Karpas-422 (cell line): Measurements from ENCODE around the gene GLP2R. TPM values are rescaled to one million over a fixed set of nuclear protein-coding genes. Genes with fewer than 3 reads are reported as not detected.

Experiments
- DNase-seq: peaks from one replicate; pipeline ENCODE4 v3.0.0-alpha.2; 2015
- H2AFZ ChIP-seq: fragments of 200-600 bp; sonication (generic); 2 replicates; pipeline ENCODE4 v1.6.1; 2014; ENCODE audit warnings: antibody characterized with exemption, low read length, mixed read lengths
- H3K27ac ChIP-seq: fragments of 200-600 bp; sonication (generic); 2 replicates; pipeline ENCODE4 v1.5.1; 2014; ENCODE audit warnings: mild to moderate bottlenecking, low read length, moderate library complexity
- H3K27me3 ChIP-seq: fragments of 200-600 bp; sonication (generic); 2 replicates; pipeline ENCODE4 v1.6.1; 2014; ENCODE audit warnings: low read length, mixed read lengths
- H3K36me3 ChIP-seq: fragments of 200-600 bp; sonication (generic); 2 replicates; pipeline ENCODE4 v1.6.1; 2014; ENCODE audit warnings: low read length, mixed read lengths; ENCODE audit not compliant: insufficient read depth
- H3K4me1 ChIP-seq: fragments of 200-600 bp; sonication (generic); 2 replicates; pipeline ENCODE4 v1.6.1; 2014; ENCODE audit warnings: mild to moderate bottlenecking, low read length, mixed read lengths
- H3K4me2 ChIP-seq: fragments of 200-600 bp; sonication (generic); 2 replicates; pipeline ENCODE4 v1.6.1; 2014; ENCODE audit warnings: low read length, low read depth, mild to moderate bottlenecking; ENCODE audit not compliant: poor library complexity, severe bottlenecking
- H3K4me3 ChIP-seq: fragments of 200-600 bp; sonication (generic); 2 replicates; pipeline ENCODE4 v1.5.1; 2014; ENCODE audit warnings: mild to moderate bottlenecking, antibody characterized with exemption, low read length, mixed read lengths
- H3K79me2 ChIP-seq: fragments of 200-600 bp; sonication (generic); 2 replicates; pipeline ENCODE4 v1.6.1; 2014; ENCODE audit warnings: mild to moderate bottlenecking, low read length, mixed read lengths
- H3K9ac ChIP-seq: fragments of 200-600 bp; sonication (generic); 2 replicates; pipeline ENCODE4 v1.6.0; 2014; ENCODE audit warnings: low read length
- H3K9me2 ChIP-seq: fragments of 200-600 bp; sonication (generic), shearing (Covaris generic); replicated peaks from 2 replicates; pipeline ENCODE4 v1.6.0; 2014; ENCODE audit warnings: mild to moderate bottlenecking, low read length, moderate library complexity; ENCODE audit not compliant: insufficient read depth
- H3K9me3 ChIP-seq: fragments of 300-700, 200-600 bp; sonication (generic); 2 replicates; pipeline ENCODE4 v1.6.1; 2014; ENCODE audit warnings: low read length, mixed read lengths
- H4K20me1 ChIP-seq: fragments of 200-600 bp; sonication (generic); 2 replicates; pipeline ENCODE4 v1.6.1; 2014; ENCODE audit warnings: mild to moderate bottlenecking, antibody characterized with exemption, low read length, low read depth; ENCODE audit not compliant: insufficient read depth
- total RNA-seq: library from RNA; depleted of rRNA; stranded (reverse); fragments of >200 nt; shearing (Covaris generic); gene quantifications from 2 replicates; pipeline ENCODE4 v1.2.3, GENCODE V29; 2014; ENCODE audit warnings: low replicate concordance

GLP2R gene
- total RNA-seq, 1 experiment from 2014 or later, result not detected

DNA sequence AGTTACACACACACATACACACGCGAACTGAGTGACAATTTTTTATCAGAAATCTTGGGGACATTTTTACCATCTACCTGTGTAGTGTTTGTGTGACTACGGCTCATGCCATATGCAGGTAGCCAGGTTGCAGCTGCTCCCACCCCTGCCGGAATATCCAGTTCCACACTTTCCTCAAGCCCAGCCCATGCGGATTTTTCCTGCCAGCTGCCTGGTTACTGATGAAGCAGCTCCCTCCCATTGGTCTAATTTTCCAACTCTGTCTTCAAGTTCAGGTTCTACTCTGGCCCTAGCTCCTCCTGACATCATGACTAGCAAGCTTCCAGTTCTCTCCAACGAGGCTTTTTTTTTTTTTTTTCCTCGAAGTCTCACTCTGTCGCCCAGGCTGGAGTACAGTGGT is 8.6 kb upstream of the GLP2R start:
- Histone ChIP-seq H4K20me1 (no peaks in the 10 kb centered on the region), H3K9me3 (no peaks in the 10 kb centered on the region), H3K4me2 (no peak overlapping the region), H3K4me1 (no peaks in the 10 kb centered on the region), H2AFZ (no peak overlapping the region), H3K9ac (no peak overlapping the region), H3K9me2 (no peaks in the 10 kb centered on the region), H3K27me3 (no peaks in the 10 kb centered on the region), H3K79me2 (no peaks in the 10 kb centered on the region), H3K36me3 (no peaks in the 10 kb centered on the region), H3K4me3 (no peak overlapping the region), H3K27ac (no peak overlapping the region)
- no peak for DNase-seq

DNA sequence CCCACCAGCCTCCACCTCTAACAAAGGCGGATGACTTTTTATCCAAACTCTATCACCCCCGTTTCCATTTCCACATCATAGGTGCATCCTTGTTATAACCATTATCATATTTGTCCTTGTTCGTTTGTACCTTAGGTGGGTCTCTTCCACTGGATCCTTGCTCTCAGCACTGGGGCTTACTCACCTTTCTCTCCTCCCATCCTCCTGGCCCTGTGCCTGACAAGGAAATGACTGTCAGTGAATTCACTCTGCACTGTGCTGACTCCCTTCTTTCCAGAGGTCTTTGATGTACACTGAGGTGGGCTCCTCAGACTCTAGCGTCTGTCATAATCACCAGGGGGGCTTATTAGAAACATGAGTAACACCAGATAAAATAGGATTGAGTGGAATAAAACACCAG is 7.0 kb upstream of the GLP2R start:
- no peak for DNase-seq
- no peak overlapping the region for H3K4me2 ChIP-seq
- H3K36me3 ChIP-seq, result no peaks in the 10 kb centered on the region
- H3K79me2 ChIP-seq, result no peaks in the 10 kb centered on the region
- no peak overlapping the region for H3K4me3 ChIP-seq
- no peaks in the 10 kb centered on the region for H3K9me3 ChIP-seq
- H3K9ac ChIP-seq, result no peak overlapping the region
- H3K27ac ChIP-seq, result no peak overlapping the region
- H3K27me3 ChIP-seq, result no peaks in the 10 kb centered on the region
- no peaks in the 10 kb centered on the region for H3K9me2 ChIP-seq
- H2AFZ ChIP-seq, result no peak overlapping the region
- no peaks in the 10 kb centered on the region for H4K20me1 ChIP-seq
- H3K4me1 ChIP-seq, result no peaks in the 10 kb centered on the region

DNA sequence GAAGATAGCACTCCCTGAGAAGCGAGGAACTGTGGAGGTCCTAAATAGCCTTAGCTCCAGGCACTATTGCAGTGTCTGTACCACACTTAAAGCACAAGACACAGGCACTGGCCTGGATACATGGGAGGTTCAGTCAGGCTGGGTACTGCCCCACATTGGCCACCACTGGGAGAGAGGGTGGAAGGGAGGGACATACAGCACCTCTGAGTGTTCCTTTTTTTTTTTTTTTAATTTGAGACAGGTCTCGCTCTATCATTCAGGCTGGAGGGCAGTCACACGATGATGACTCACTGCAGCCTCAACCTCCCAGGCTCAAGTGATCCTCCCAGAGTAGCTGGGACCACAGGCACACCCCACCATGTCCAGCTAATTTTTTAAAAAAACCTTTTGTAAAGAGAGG is 5.3 kb upstream of the GLP2R start:
- Histone ChIP-seq H3K4me3 (no peak overlapping the region), H3K9me2 (no peaks in the 10 kb centered on the region), H3K4me1 (no peaks in the 10 kb centered on the region), H3K9ac (no peak overlapping the region), H4K20me1 (no peaks in the 10 kb centered on the region), H3K36me3 (no peaks in the 10 kb centered on the region), H3K4me2 (no peak overlapping the region), H3K27ac (no peak overlapping the region), H3K27me3 (no peaks in the 10 kb centered on the region), H3K79me2 (no peaks in the 10 kb centered on the region), H3K9me3 (no peaks in the 10 kb centered on the region), H2AFZ (no peak overlapping the region)
- DNase-seq, result no peak

DNA sequence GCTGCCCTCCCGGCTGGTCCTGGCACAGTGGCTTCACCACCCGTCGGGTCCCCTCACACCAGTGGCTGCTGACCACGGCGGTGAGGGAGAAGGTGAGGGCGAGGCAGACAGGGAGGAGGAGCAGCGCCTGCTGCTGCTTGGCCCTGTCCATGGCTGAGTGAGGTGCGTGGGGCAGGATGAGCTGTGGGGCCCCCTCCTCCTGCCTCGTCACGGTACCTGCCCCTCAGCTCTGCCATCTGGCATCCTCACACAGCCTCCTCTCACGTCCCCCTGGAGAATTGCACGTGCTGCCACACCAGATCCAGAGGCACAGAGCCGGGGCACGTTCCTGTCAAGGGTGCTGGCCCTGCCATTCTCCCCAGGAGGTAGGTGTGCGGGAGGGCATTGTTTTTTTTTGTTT is 3.8 kb upstream of the GLP2R start, which contains the start of gene GSG1L2:
Gene GSG1L2 (minus strand): TSS at position 159 of the 400 bp plus-strand sequence. CDS start 8 bp downstream, at position 151.
- no peaks in the 10 kb centered on the region for H3K79me2 ChIP-seq
- no peak for DNase-seq
- H4K20me1 ChIP-seq, result no peaks in the 10 kb centered on the region
- no peaks in the 10 kb centered on the region for H3K9me3 ChIP-seq
- H3K27ac ChIP-seq, result no peak within 1 kb of the TSS
- H3K27me3 ChIP-seq, result no peaks in the 10 kb centered on the region
- H3K9me2 ChIP-seq, result no peaks in the 10 kb centered on the region
- H3K4me3 ChIP-seq, result no peak within 1 kb of the TSS
- no peak within 1 kb of the TSS for H2AFZ ChIP-seq
- no peak within 1 kb of the TSS for H3K4me2 ChIP-seq
- H3K4me1 ChIP-seq, result no peaks in the 10 kb centered on the region
- H3K9ac ChIP-seq, result no peak within 1 kb of the TSS
- no peaks in the 10 kb centered on the region for H3K36me3 ChIP-seq

DNA sequence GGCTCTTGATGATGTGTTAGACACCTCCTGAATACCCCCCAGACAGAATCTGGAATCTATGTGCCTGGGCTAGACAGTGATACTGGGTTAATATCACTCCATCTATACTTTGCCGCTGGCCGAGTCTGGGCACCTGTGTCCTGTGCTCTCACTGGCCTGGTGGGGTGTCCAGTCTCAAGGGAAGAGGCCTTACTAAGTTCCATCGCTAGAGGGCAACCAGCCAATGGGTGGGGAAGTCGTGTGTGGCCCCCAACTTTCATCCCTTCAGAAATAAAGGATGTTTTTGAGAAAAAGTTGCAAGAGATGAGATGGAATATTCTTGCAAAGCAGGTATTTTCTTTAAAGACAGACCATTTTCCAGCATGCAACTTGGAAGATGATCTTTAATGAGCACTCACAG is 1.6 kb upstream of the GLP2R start:
- no peak for DNase-seq
- Histone ChIP-seq H3K9me2 (no peaks in the 10 kb centered on the region), H3K4me3 (no peak overlapping the region), H3K9ac (no peak overlapping the region), H4K20me1 (no peaks in the 10 kb centered on the region), H3K4me2 (no peak overlapping the region), H3K27ac (no peak overlapping the region), H3K9me3 (no peaks in the 10 kb centered on the region), H3K4me1 (no peaks in the 10 kb centered on the region), H3K79me2 (no peaks in the 10 kb centered on the region), H3K27me3 (no peaks in the 10 kb centered on the region), H2AFZ (no peak overlapping the region), H3K36me3 (no peaks in the 10 kb centered on the region)

DNA sequence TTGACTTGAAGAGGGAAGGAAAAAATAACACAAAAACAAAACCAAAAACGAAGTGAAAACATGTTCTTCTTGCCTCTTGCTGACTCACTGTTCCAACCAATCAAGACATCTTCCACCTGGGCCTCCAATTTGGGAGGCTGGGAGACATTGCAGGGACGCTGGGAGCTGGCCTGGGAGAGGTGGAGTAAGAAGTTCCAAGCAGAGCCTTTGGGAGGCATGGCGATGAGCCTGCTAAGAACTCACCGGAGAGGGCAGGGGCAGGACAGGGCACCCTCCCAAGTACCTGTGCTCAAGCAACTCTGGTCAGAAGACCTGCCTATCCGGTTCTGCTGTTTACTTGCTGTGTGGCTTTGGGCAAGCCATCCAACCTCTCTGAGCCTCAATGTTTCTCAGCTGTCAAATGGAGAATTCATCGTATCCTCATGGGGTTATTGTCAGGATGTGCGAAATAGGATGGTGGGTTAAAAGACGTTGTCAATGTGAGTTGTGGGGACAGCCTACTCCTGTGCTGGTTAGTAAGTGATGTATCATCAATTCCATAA is 856 bp upstream of the GLP2R start:
- Histone ChIP-seq H3K4me1 (no peaks in the 10 kb centered on the region), H3K4me3 (no peak overlapping the region), H3K4me2 (no peak overlapping the region), H3K27ac (no peak overlapping the region), H3K9me2 (no peaks in the 10 kb centered on the region), H3K36me3 (no peaks in the 10 kb centered on the region), H2AFZ (no peak overlapping the region), H3K27me3 (no peaks in the 10 kb centered on the region), H3K9me3 (no peaks in the 10 kb centered on the region), H3K9ac (no peak overlapping the region), H3K79me2 (no peaks in the 10 kb centered on the region), H4K20me1 (no peaks in the 10 kb centered on the region)
- DNase-seq, result no peak

DNA sequence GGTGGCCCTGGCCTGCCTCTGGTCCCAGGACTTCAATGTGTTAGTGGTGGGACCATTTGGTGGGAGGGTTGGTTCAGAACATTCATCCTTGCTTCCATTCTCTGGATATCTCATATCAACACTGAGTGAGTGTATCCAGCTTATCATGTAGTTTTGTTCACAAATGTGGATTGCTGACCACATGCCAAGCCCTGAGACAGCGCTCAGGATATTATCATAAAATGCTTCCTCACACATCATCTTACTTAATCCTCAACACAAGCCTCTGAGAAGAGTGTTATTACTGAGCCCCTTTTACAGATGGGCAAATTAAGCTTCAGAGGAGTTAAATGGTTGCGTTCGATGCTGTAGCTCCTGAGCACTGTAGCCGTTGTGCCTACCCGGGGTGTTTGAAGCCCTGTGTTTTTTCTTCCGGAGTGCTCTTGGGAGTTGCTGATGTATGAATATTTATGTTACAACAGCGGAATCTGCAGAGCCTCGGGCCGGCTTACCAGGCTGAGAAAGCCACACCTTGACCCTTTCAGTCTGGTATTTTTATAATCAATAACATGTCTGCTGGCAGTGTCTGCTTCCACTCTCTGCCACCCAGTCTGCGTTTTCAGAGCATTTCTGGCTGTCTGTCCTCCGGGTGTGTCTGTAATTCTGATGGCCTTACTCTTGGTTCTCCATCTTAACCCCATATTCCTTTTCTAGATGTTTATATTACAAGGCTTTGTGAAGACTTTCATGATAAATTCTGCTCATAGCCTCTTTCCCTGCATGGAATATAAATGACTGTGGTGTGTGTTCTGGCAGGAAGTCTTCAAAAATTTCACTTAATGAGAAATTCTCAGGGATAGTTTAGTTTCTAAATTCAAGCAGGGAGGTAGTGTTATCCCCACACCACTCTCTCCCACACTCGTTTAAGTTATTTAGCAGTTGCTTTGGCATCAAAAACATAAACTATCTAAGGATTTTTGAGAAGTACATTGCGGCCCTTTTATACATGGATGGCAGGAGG is 2.9 kb downstream of the GLP2R start:
- DNase-seq, result no peak
- Histone ChIP-seq H3K9me2 (no peaks in the 10 kb centered on the region), H3K9ac (no peak overlapping the region), H3K79me2 (no peaks in the 10 kb centered on the region), H2AFZ (no peak overlapping the region), H3K36me3 (no peaks in the 10 kb centered on the region), H4K20me1 (no peaks in the 10 kb centered on the region), H3K4me1 (no peaks in the 10 kb centered on the region), H3K27me3 (no peaks in the 10 kb centered on the region), H3K27ac (no peak overlapping the region), H3K4me3 (no peak overlapping the region), H3K9me3 (no peaks in the 10 kb centered on the region), H3K4me2 (no peak overlapping the region)

DNA sequence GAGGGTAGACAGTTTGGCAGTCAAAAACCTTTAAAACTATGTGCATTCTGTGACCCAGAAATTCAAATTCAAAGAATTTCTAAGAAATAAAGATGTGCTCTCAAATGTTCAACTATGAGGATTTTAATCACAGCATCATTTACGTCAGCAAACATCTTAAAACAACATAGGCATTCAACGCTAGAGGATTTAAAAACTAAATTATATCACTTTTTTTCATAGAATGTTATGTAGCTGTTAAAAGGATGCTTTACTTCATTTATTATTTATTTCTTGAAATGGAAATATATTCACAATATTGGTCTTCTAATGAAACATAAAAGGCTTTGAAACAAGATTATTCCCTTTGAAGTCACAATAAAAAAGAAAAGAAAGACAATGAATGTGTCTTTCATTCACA is 3.6 kb downstream of the GLP2R start:
- Histone ChIP-seq H3K9ac (no peak overlapping the region), H3K9me3 (no peaks in the 10 kb centered on the region), H3K36me3 (no peaks in the 10 kb centered on the region), H3K4me3 (no peak overlapping the region), H3K4me1 (no peaks in the 10 kb centered on the region), H3K9me2 (no peaks in the 10 kb centered on the region), H3K4me2 (no peak overlapping the region), H3K27ac (no peak overlapping the region), H2AFZ (no peak overlapping the region), H3K27me3 (no peaks in the 10 kb centered on the region), H4K20me1 (no peaks in the 10 kb centered on the region), H3K79me2 (no peaks in the 10 kb centered on the region)
- DNase-seq, result no peak
